Activated naive CD8-positive, alpha-beta T cell (primary cell): Measurements from ENCODE around the gene RANBP17.
"Not testable (repeated sequence)": the region's sequence is repeated elsewhere in the genome, so short reads cannot be mapped to it uniquely, and the experiment has no call there.

Experiments used
- H3K27ac Mint-ChIP-seq: one replicate; pipeline ENCODE4 v1.8.0; 2021; ENCODE audit warnings: mixed read lengths
- H3K27me3 Mint-ChIP-seq: one replicate; pipeline ENCODE4 v1.8.0; 2021; ENCODE audit warnings: mixed read lengths
- H3K36me3 Mint-ChIP-seq: one replicate; pipeline ENCODE4 v1.8.0; 2021; ENCODE audit warnings: mixed read lengths
- H3K4me1 Mint-ChIP-seq: one replicate; pipeline ENCODE4 v1.8.0; 2021; ENCODE audit warnings: low read depth, mixed read lengths
- H3K4me3 Mint-ChIP-seq: one replicate; pipeline ENCODE4 v1.8.0; 2021; ENCODE audit warnings: mild to moderate bottlenecking, mixed read lengths
- H3K9me3 Mint-ChIP-seq: one replicate; pipeline ENCODE4 v1.8.0; 2021; ENCODE audit warnings: low read depth, mixed read lengths

Gene RANBP17

GRCh38 chr5:170861917-170862766 lies at the start of gene RANBP17:
Gene RANBP17 (plus strand): TSS chr5:170862018.
- Mint-ChIP-seq H3K4me3 (peak within 1 kb of the TSS; percentile 69), H3K9me3 (peaks cover 21% of the 10 kb centered on the region), H3K36me3 (peaks cover 15% of the 10 kb centered on the region), H3K4me1 (peaks cover 11% of the 10 kb centered on the region), H3K27ac (no peak within 1 kb of the TSS), H3K27me3 (peaks cover 52% of the 10 kb centered on the region)

GRCh38 chr5:170813231-170813630 lies 48.6 kb upstream of the RANBP17 start:
- Mint-ChIP-seq H3K27me3 (peaks cover 2% of the 10 kb centered on the region), H3K9me3 (no peaks in the 10 kb centered on the region), H3K4me1 (no peaks in the 10 kb centered on the region), H3K27ac (no peak overlapping the region), H3K36me3 (no peaks in the 10 kb centered on the region), H3K4me3 (no peak overlapping the region)

GRCh38 chr5:170817195-170817594 lies 44.6 kb upstream of the RANBP17 start:
- no peaks in the 10 kb centered on the region for H3K36me3 Mint-ChIP-seq
- peaks cover 1% of the 10 kb centered on the region for H3K27me3 Mint-ChIP-seq
- H3K4me3 Mint-ChIP-seq: no peak overlapping the region
- no peak overlapping the region for H3K27ac Mint-ChIP-seq
- H3K4me1 Mint-ChIP-seq: no peaks in the 10 kb centered on the region
- no peaks in the 10 kb centered on the region for H3K9me3 Mint-ChIP-seq

- no peaks in the 10 kb centered on the region for H3K9me3 Mint-ChIP-seq
- H3K4me3 Mint-ChIP-seq: no peak overlapping the region
- H3K27ac Mint-ChIP-seq: no peak overlapping the region
- no peaks in the 10 kb centered on the region for H3K4me1 Mint-ChIP-seq
- peaks cover 1% of the 10 kb centered on the region for H3K27me3 Mint-ChIP-seq
- no peaks in the 10 kb centered on the region for H3K36me3 Mint-ChIP-seq
Measured at GRCh38 chr5:170818232-170818631, 43.6 kb upstream of the RANBP17 start.

- no peaks in the 10 kb centered on the region for H3K4me1 Mint-ChIP-seq
- H3K27ac Mint-ChIP-seq: no peak overlapping the region
- H3K27me3 Mint-ChIP-seq: peaks cover 1% of the 10 kb centered on the region
Measured at GRCh38 chr5:170819824-170820223, 42.0 kb upstream of the RANBP17 start.

GRCh38 chr5:170821257-170821800 lies 40.5 kb upstream of the RANBP17 start:
- Mint-ChIP-seq H3K9me3 (no peaks in the 10 kb centered on the region), H3K27ac (no peak overlapping the region), H3K4me3 (no peak overlapping the region), H3K36me3 (no peaks in the 10 kb centered on the region), H3K27me3 (peaks cover 1% of the 10 kb centered on the region), H3K4me1 (no peaks in the 10 kb centered on the region)

More at GRCh38 chr5:170819824-170820223, 42.0 kb upstream of the RANBP17 start:
- H3K9me3 Mint-ChIP-seq: no peaks in the 10 kb centered on the region
- no peaks in the 10 kb centered on the region for H3K36me3 Mint-ChIP-seq
- no peak overlapping the region for H3K4me3 Mint-ChIP-seq

GRCh38 chr5:170826117-170826516 lies 35.7 kb upstream of the RANBP17 start:
- Mint-ChIP-seq H3K27ac (no peak overlapping the region), H3K27me3 (peaks cover 3% of the 10 kb centered on the region), H3K9me3 (no peaks in the 10 kb centered on the region), H3K4me3 (no peak overlapping the region), H3K4me1 (no peaks in the 10 kb centered on the region), H3K36me3 (no peaks in the 10 kb centered on the region)

GRCh38 chr5:170832241-170832640 lies 29.6 kb upstream of the RANBP17 start:
- H3K4me1 Mint-ChIP-seq: no peaks in the 10 kb centered on the region
- H3K9me3 Mint-ChIP-seq: peaks cover 3% of the 10 kb centered on the region
- H3K27me3 Mint-ChIP-seq: peaks cover 2% of the 10 kb centered on the region
- no peaks in the 10 kb centered on the region for H3K36me3 Mint-ChIP-seq
- no peak overlapping the region for H3K27ac Mint-ChIP-seq
- H3K4me3 Mint-ChIP-seq: no peak overlapping the region

GRCh38 chr5:170833981-170834380 lies 27.8 kb upstream of the RANBP17 start:
- H3K27ac Mint-ChIP-seq, H3K27me3 Mint-ChIP-seq, H3K9me3 Mint-ChIP-seq, H3K4me3 Mint-ChIP-seq, H3K4me1 Mint-ChIP-seq, H3K36me3 Mint-ChIP-seq: not testable (repeated sequence)

GRCh38 chr5:170836226-170836625 lies 25.6 kb upstream of the RANBP17 start:
- H3K9me3 Mint-ChIP-seq: peaks cover 3% of the 10 kb centered on the region
- no peaks in the 10 kb centered on the region for H3K4me1 Mint-ChIP-seq
- no peak overlapping the region for H3K4me3 Mint-ChIP-seq
- no peaks in the 10 kb centered on the region for H3K36me3 Mint-ChIP-seq
- H3K27ac Mint-ChIP-seq: no peak overlapping the region
- peaks cover 7% of the 10 kb centered on the region for H3K27me3 Mint-ChIP-seq

- no peaks in the 10 kb centered on the region for H3K36me3 Mint-ChIP-seq
- no peaks in the 10 kb centered on the region for H3K4me1 Mint-ChIP-seq
- peaks cover 6% of the 10 kb centered on the region for H3K27me3 Mint-ChIP-seq
- no peaks in the 10 kb centered on the region for H3K9me3 Mint-ChIP-seq
- H3K27ac Mint-ChIP-seq: no peak overlapping the region
- H3K4me3 Mint-ChIP-seq: no peak overlapping the region
Measured at GRCh38 chr5:170843870-170844269, 17.9 kb upstream of the RANBP17 start.

GRCh38 chr5:170844651-170845050 lies 17.2 kb upstream of the RANBP17 start:
- Mint-ChIP-seq H3K36me3 (no peaks in the 10 kb centered on the region), H3K4me3 (no peak overlapping the region), H3K27ac (no peak overlapping the region), H3K9me3 (no peaks in the 10 kb centered on the region), H3K4me1 (no peaks in the 10 kb centered on the region), H3K27me3 (peaks cover 6% of the 10 kb centered on the region)

- H3K4me3 Mint-ChIP-seq: no peak overlapping the region
- no peaks in the 10 kb centered on the region for H3K9me3 Mint-ChIP-seq
- H3K27ac Mint-ChIP-seq: no peak overlapping the region
- H3K27me3 Mint-ChIP-seq: peaks cover 5% of the 10 kb centered on the region
- no peaks in the 10 kb centered on the region for H3K4me1 Mint-ChIP-seq
- no peaks in the 10 kb centered on the region for H3K36me3 Mint-ChIP-seq
Measured at GRCh38 chr5:170846416-170846815, 15.4 kb upstream of the RANBP17 start.

- Mint-ChIP-seq H3K36me3 (no peaks in the 10 kb centered on the region), H3K27ac (no peak overlapping the region), H3K27me3 (peaks cover 5% of the 10 kb centered on the region), H3K4me1 (no peaks in the 10 kb centered on the region), H3K4me3 (no peak overlapping the region), H3K9me3 (no peaks in the 10 kb centered on the region)
Measured at GRCh38 chr5:170846846-170847245, 15.0 kb upstream of the RANBP17 start.

- Mint-ChIP-seq H3K27me3 (peaks cover 5% of the 10 kb centered on the region), H3K4me3 (no peak overlapping the region), H3K9me3 (no peaks in the 10 kb centered on the region), H3K27ac (no peak overlapping the region), H3K36me3 (no peaks in the 10 kb centered on the region), H3K4me1 (no peaks in the 10 kb centered on the region)
Measured at GRCh38 chr5:170848033-170848432, 13.8 kb upstream of the RANBP17 start.

GRCh38 chr5:170849374-170849773 lies 12.4 kb upstream of the RANBP17 start:
- Mint-ChIP-seq H3K9me3 (no peaks in the 10 kb centered on the region), H3K4me3 (no peak overlapping the region), H3K27ac (no peak overlapping the region), H3K36me3 (no peaks in the 10 kb centered on the region), H3K4me1 (no peaks in the 10 kb centered on the region), H3K27me3 (peaks cover 5% of the 10 kb centered on the region)
